Upper lobe of left lung (tissue), 4 donors: Measurements from ENCODE around the gene DLX4.

Experiments
- CTCF ChIP-seq, 6 experiments: fragments of 450-650 bp in 4 of 6; fragments of 200-600 bp in 2 of 6; sonication (generic) in 2 of 6; IDR thresholded peaks; one replicate each; pipeline ENCODE4 v1.5.1; 2016 to 2019; ENCODE audit warnings: antibody characterized with exemption in 6 of 6
- POLR2A ChIP-seq, 4 donors: fragments of 450-650 bp; IDR thresholded peaks; one replicate each; pipeline ENCODE4 v1.5.1; 2016 to 2017; ENCODE audit warnings: antibody characterized with exemption in 4 of 4, mild to moderate bottlenecking in 2 of 4

- TF ChIP-seq POLR2A (IDR thresholded peaks at IDR 0.05) (no peak), CTCF (IDR thresholded peaks at IDR 0.05) (no peak)
These were observed 8.7 kb downstream of the DLX4 start for GRCh38 chr17:49977463-49978389.
